Measurements from ENCODE around the gene OPN1LW.
"Not testable (repeated sequence)": the region's sequence is repeated elsewhere in the genome, so short reads cannot be mapped to it uniquely, and the experiment has no call there.

OPN1LW gene

GRCh38 chrX:154140206-154140605 lies 3.8 kb upstream of the OPN1LW start:
- Histone ChIP-seq H3K4me1 (no peaks in the 10 kb centered on the region), H3K27me3 (no peaks in the 10 kb centered on the region), H3K4me3 (ENCODE audit: low read depth, low read length) (no peak overlapping the region), H3K9me3 (no peaks in the 10 kb centered on the region), H3K36me3 (no peaks in the 10 kb centered on the region)
- DNase-seq: no peak
- TF ChIP-seq CTCF (IDR thresholded peaks at IDR 0.05; ENCODE audit: low read depth, low read length): no peak

- Histone ChIP-seq H3K4me1 (no peaks in the 10 kb centered on the region), H3K36me3 (no peaks in the 10 kb centered on the region), H3K9me3 (no peaks in the 10 kb centered on the region), H3K4me3 (ENCODE audit: low read depth, low read length) (no peak overlapping the region), H3K27me3 (no peaks in the 10 kb centered on the region)
- no peak for DNase-seq
- TF ChIP-seq CTCF (IDR thresholded peaks at IDR 0.05; ENCODE audit: low read depth, low read length): no peak
Measured at GRCh38 chrX:154140742-154141141, 3.3 kb upstream of the OPN1LW start.

- H3K9me3 ChIP-seq: no peaks in the 10 kb centered on the region
- no peak for DNase-seq
Measured at GRCh38 chrX:154142386-154142785, 1.7 kb upstream of the OPN1LW start.

GRCh38 chrX:154142950-154143745 lies 895 bp upstream of the OPN1LW start:
- H3K4me3 ChIP-seq (ENCODE audit: low read depth, low read length): no peak overlapping the region
- no peak for DNase-seq
- H3K27me3 ChIP-seq: no peaks in the 10 kb centered on the region
- no peaks in the 10 kb centered on the region for H3K36me3 ChIP-seq
- H3K9me3 ChIP-seq: no peaks in the 10 kb centered on the region
- H3K4me1 ChIP-seq: no peaks in the 10 kb centered on the region
- no peak for TF ChIP-seq CTCF (IDR thresholded peaks at IDR 0.05; ENCODE audit: low read depth, low read length)

More at GRCh38 chrX:154142386-154142785, 1.7 kb upstream of the OPN1LW start:
- TF ChIP-seq CTCF (IDR thresholded peaks at IDR 0.05; ENCODE audit: low read depth, low read length): no peak
- Histone ChIP-seq H3K4me1 (no peaks in the 10 kb centered on the region), H3K27me3 (no peaks in the 10 kb centered on the region), H3K36me3 (no peaks in the 10 kb centered on the region), H3K4me3 (ENCODE audit: low read depth, low read length) (no peak overlapping the region)

- H3K4me3 ChIP-seq (ENCODE audit: low read depth, low read length); H3K36me3 ChIP-seq; DNase-seq; H3K27me3 ChIP-seq; H3K4me1 ChIP-seq; H3K9me3 ChIP-seq: not testable (repeated sequence)
Measured at GRCh38 chrX:154151030-154151429, 7.0 kb downstream of the OPN1LW start.

GRCh38 chrX:154156221-154156620 lies 12.2 kb downstream of the OPN1LW start:
- H3K9me3 ChIP-seq; H3K4me1 ChIP-seq; DNase-seq; H3K27me3 ChIP-seq; H3K36me3 ChIP-seq; H3K4me3 ChIP-seq (ENCODE audit: low read depth, low read length): not testable (repeated sequence)

- not testable (repeated sequence) for H3K4me1 ChIP-seq; H3K36me3 ChIP-seq; H3K9me3 ChIP-seq; H3K27me3 ChIP-seq; DNase-seq; H3K4me3 ChIP-seq (ENCODE audit: low read depth, low read length)
Measured at GRCh38 chrX:154157207-154157606, 13.2 kb downstream of the OPN1LW start.

GRCh38 chrX:154159345-154159744 lies 15.3 kb downstream of the OPN1LW start:
- H3K4me3 ChIP-seq (ENCODE audit: low read depth, low read length); DNase-seq: not testable (repeated sequence)

GRCh38 chrX:154164902-154165301 lies 20.9 kb downstream of the OPN1LW start:
- H3K4me1 ChIP-seq; H3K4me3 ChIP-seq (ENCODE audit: low read depth, low read length); H3K9me3 ChIP-seq; DNase-seq; H3K27me3 ChIP-seq; H3K36me3 ChIP-seq: not testable (repeated sequence)

More at GRCh38 chrX:154159345-154159744, 15.3 kb downstream of the OPN1LW start:
- H3K27me3 ChIP-seq, H3K9me3 ChIP-seq, H3K36me3 ChIP-seq, H3K4me1 ChIP-seq: not testable (repeated sequence)

- H3K4me1 ChIP-seq; DNase-seq; H3K4me3 ChIP-seq (ENCODE audit: low read depth, low read length); H3K9me3 ChIP-seq; H3K36me3 ChIP-seq; H3K27me3 ChIP-seq: not testable (repeated sequence)
Measured at GRCh38 chrX:154168384-154168783, 24.3 kb downstream of the OPN1LW start.

- H3K4me1 ChIP-seq; H3K9me3 ChIP-seq; DNase-seq; H3K36me3 ChIP-seq; H3K4me3 ChIP-seq (ENCODE audit: low read depth, low read length); H3K27me3 ChIP-seq: not testable (repeated sequence)
Measured at GRCh38 chrX:154172535-154172943, 28.5 kb downstream of the OPN1LW start.

- H3K9me3 ChIP-seq; DNase-seq; H3K27me3 ChIP-seq; H3K4me1 ChIP-seq; H3K36me3 ChIP-seq; H3K4me3 ChIP-seq (ENCODE audit: low read depth, low read length): not testable (repeated sequence)
Measured at GRCh38 chrX:154174356-154174755, 30.3 kb downstream of the OPN1LW start.
